Measurements from ENCODE around the gene PIGL.
"Not testable (repeated sequence)": the region's sequence is repeated elsewhere in the genome, so short reads cannot be mapped to it uniquely, and the experiment has no call there.

The PIGL gene

GRCh38 chr17:16277163-16277562, 60.2 kb downstream of the PIGL start:
- no peak for DNase-seq

GRCh38 chr17:16281351-16281750, 64.3 kb downstream of the PIGL start:
- no peak for DNase-seq

- no peak for DNase-seq
Measured at GRCh38 chr17:16282522-16282921, 65.5 kb downstream of the PIGL start.

- DNase-seq = no peak
Measured at GRCh38 chr17:16283705-16284104, 66.7 kb downstream of the PIGL start.

- DNase-seq = no peak
Measured at GRCh38 chr17:16285646-16286008, 68.6 kb downstream of the PIGL start.

GRCh38 chr17:16286009-16286946, 69.3 kb downstream of the PIGL start:
- DNase-seq = peak; percentile 82

GRCh38 chr17:16286947-16287562, 70.0 kb downstream of the PIGL start:
- DNase-seq = peak; percentile 33

- DNase-seq = no peak
Measured at GRCh38 chr17:16287563-16288027, 70.6 kb downstream of the PIGL start.

- no peak for DNase-seq
Measured at GRCh38 chr17:16288860-16289571, 72.0 kb downstream of the PIGL start.

- no peak for DNase-seq
Measured at GRCh38 chr17:16293931-16294330, 76.9 kb downstream of the PIGL start.

GRCh38 chr17:16294560-16294959, 77.5 kb downstream of the PIGL start:
- no peak for DNase-seq

- DNase-seq = not testable (repeated sequence)
Measured at GRCh38 chr17:16296072-16296471, 79.1 kb downstream of the PIGL start.

GRCh38 chr17:16297367-16298139, 80.5 kb downstream of the PIGL start:
- no peak for DNase-seq

GRCh38 chr17:16298140-16298662, 81.2 kb downstream of the PIGL start:
- no peak for DNase-seq

GRCh38 chr17:16300554-16300953, 83.5 kb downstream of the PIGL start:
- DNase-seq = no peak

- DNase-seq = no peak
Measured at GRCh38 chr17:16301963-16302855, 85.2 kb downstream of the PIGL start.

GRCh38 chr17:16302856-16303255, 85.8 kb downstream of the PIGL start:
- DNase-seq = no peak

GRCh38 chr17:16304830-16305229, 87.8 kb downstream of the PIGL start:
- no peak for DNase-seq

- DNase-seq = no peak
Measured at GRCh38 chr17:16306211-16306610, 89.2 kb downstream of the PIGL start.

GRCh38 chr17:16312061-16312460, 95.1 kb downstream of the PIGL start:
- not testable (repeated sequence) for DNase-seq

All from stimulated activated CD8-positive, alpha-beta memory T cell treated with anti-CD3 and anti-CD28 coated beads, Interleukin-4, amount 100 ng/mL, for 48 hours (primary cell).